Activated naive CD4-positive, alpha-beta T cell treated with anti-CD3 and anti-CD28 coated beads, Interleukin-2, amount 10 ng/mL, durations not matched to agents 7 days and 5 days (primary cell): ENCODE measurements around the gene NAPA.
"Not testable (repeated sequence)": the region's sequence is repeated elsewhere in the genome, so short reads cannot be mapped to it uniquely, and the experiment has no call there.

Experiments used
- CTCF ChIA-PET: fragments of 350-600 bp; sonication (Branson Sonifier 250); formaldehyde crosslinking; loops from one replicate; lab custom pipeline; 2021; ENCODE audit warnings: antibody characterized with exemption; lab: Charles Lee
- DNase-seq: peaks from one replicate; pipeline ENCODE4 v3.0.0-alpha.2; 2020
- H3K27ac Mint-ChIP-seq: one replicate; pipeline ENCODE4 v1.8.0; 2021; ENCODE audit warnings: mild to moderate bottlenecking, moderate library complexity, mixed read lengths
- H3K27me3 Mint-ChIP-seq: one replicate; pipeline ENCODE4 v1.8.0; 2021; ENCODE audit warnings: mild to moderate bottlenecking, mixed read lengths
- H3K36me3 Mint-ChIP-seq: one replicate; pipeline ENCODE4 v1.8.0; 2021; ENCODE audit warnings: mixed read lengths
- H3K4me1 Mint-ChIP-seq: one replicate; pipeline ENCODE4 v1.8.0; 2021; ENCODE audit warnings: mixed read lengths
- H3K4me3 Mint-ChIP-seq: one replicate; pipeline ENCODE4 v1.8.0; 2021; ENCODE audit warnings: mild to moderate bottlenecking, moderate library complexity, mixed read lengths
- H3K9me3 Mint-ChIP-seq: one replicate; pipeline ENCODE4 v1.8.0; 2021; ENCODE audit warnings: mixed read lengths

NAPA gene

GRCh38 chr19:47492137-47492533, 22.7 kb downstream of the NAPA start:
- Mint-ChIP-seq H3K4me1 (peaks cover 7% of the 10 kb centered on the region), H3K9me3 (no peaks in the 10 kb centered on the region), H3K27me3 (no peaks in the 10 kb centered on the region), H3K4me3 (no peak overlapping the region), H3K36me3 (peaks cover 13% of the 10 kb centered on the region), H3K27ac (no peak overlapping the region)
- CTCF ChIA-PET: no interaction called here
- DNase-seq: no peak

- Mint-ChIP-seq H3K27ac (no peak overlapping the region), H3K4me3 (no peak overlapping the region), H3K36me3 (peaks cover 12% of the 10 kb centered on the region), H3K9me3 (no peaks in the 10 kb centered on the region), H3K4me1 (peaks cover 13% of the 10 kb centered on the region), H3K27me3 (no peaks in the 10 kb centered on the region)
- CTCF ChIA-PET: no interaction called here
- DNase-seq: no peak
These were observed 23.3 kb downstream of the NAPA start for GRCh38 chr19:47491358-47492136.

DNA sequence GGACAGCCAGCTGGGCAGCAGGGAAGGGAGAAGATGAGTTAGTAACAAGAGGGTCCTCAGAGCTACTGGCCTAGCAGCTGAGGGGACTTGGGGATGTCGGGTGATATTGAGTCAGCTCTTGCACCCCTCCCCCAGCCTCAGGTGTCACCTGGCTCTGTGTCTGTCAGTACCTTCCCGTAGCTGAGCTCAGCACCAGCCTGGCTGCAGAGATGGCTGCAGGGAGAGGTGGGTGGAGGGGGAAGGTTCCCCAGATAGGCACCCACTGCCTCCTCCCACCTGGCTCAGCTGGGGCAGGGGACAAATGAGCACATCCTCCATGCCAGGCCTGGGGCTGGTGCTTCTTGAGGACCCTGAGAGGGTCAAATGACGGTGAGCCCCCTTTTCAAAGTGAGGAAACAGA, 24.0 kb downstream of the NAPA start:
- DNase-seq: no peak
- Mint-ChIP-seq H3K4me1 (peaks cover 18% of the 10 kb centered on the region), H3K9me3 (no peaks in the 10 kb centered on the region), H3K27ac (no peak overlapping the region), H3K27me3 (no peaks in the 10 kb centered on the region), H3K4me3 (no peak overlapping the region), H3K36me3 (peaks cover 9% of the 10 kb centered on the region)
- CTCF ChIA-PET: no interaction called here

- Mint-ChIP-seq H3K9me3 (no peaks in the 10 kb centered on the region), H3K27ac (peak overlapping the region; percentile 55), H3K27me3 (no peaks in the 10 kb centered on the region), H3K36me3 (peaks cover 14% of the 10 kb centered on the region), H3K4me1 (peaks cover 26% of the 10 kb centered on the region), H3K4me3 (no peak overlapping the region)
- no peak for DNase-seq
- CTCF ChIA-PET: no interaction called here
These were observed 24.8 kb downstream of the NAPA start for GRCh38 chr19:47490031-47490430.

DNA sequence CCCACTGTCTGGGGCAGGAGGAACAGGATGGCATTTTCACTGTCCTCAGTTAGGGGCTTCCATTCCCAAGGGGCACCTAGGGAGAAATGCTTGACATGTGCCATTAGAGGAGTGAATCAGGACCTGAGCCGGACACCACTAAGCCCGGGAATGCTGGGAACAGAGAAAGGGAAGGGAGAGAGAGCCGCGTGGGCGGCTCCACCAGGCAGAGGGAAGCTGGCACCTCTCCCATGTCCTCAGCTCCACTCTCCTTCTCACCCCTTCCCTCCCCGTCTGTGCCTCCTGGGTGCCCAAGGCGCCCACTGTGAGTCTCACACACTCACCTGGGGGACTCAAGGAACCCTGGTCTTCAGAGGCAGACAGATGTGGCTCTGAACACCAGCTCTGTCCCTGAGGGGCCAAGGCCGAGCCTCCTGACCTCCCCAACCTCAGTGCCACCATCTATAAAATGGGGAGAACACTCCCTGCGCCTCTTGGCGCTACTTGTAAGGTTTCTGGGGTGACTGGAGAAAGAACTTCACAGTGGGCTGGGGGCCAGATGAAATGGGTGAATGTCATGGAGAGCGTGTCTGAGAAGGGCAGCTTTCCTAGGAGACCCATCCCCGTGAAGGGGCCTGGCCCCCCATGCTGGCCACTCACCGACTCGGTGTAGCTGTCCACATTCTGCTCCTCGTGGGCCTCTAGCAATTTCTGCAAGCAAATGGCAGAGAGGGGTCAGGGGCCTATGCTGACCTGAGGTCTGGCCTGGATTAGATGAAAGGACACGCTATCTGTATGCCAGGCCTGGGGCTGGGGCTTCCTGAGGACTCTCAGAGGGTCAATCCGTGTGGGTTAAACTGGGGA, 25.6 kb downstream of the NAPA start:
- H3K4me1 Mint-ChIP-seq: peaks cover 30% of the 10 kb centered on the region
- no peak overlapping the region for H3K4me3 Mint-ChIP-seq
- H3K27me3 Mint-ChIP-seq: no peaks in the 10 kb centered on the region
- H3K9me3 Mint-ChIP-seq: no peaks in the 10 kb centered on the region
- peaks cover 14% of the 10 kb centered on the region for H3K36me3 Mint-ChIP-seq
- no peak overlapping the region for H3K27ac Mint-ChIP-seq
- CTCF ChIA-PET: no interaction called here
- no peak for DNase-seq

DNA sequence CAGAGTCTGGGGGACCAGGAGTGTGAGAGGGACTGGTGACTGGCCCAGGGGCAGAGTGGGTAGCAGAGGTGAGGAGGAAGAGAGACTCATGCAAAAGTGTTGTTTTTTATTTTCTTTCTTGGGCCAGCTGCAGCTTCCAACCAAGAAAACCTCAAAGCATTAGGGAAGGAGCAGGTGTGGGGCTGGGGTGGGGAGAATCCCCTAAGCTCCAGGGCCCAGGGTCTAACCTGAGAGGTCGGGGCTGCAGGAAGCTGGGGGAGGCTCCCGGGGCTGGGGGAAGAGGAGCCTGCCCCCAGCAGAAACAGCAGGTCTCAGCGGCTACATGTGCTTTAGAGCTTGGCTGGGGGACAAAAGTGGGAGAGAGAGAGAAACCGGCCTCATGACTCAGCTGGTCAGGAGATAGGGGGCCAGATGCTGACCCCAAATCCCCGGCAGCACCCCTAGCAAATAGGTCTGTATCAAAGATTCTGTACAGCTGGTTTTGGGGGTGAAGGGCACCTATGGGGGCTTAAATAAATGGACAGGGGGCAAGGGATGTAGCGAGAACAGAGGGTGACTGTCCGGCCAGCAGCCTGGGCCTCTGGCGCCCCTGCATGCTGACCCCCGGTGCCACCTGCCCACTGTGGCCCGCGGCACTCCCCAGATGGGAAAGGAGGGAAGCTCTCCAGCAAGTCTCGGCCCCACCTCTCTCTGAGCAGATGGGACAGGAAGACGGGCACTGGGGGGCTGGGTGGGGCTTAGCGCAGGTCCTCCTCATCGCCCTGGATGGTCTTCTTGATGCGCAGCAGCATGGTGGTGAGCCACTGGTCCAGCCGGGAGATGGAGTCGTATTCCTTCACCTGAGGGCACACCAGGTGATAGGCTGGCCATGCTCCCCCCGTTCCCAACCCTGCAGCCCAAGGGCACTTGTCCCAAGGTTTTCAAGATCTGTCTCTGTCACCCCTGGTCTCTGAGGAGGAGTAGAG, 27.0 kb downstream of the NAPA start:
- Mint-ChIP-seq H3K27me3 (peaks cover 10% of the 10 kb centered on the region), H3K27ac (peak overlapping the region; percentile 52), H3K4me1 (peaks cover 39% of the 10 kb centered on the region), H3K9me3 (no peaks in the 10 kb centered on the region), H3K4me3 (no peak overlapping the region), H3K36me3 (peaks cover 14% of the 10 kb centered on the region)
- no peak for DNase-seq
- CTCF ChIA-PET: interaction anchor here (0.5 to 1.1 kb wide), 4 partner anchors 9 to 637 kb away, joined by 3 read pairs; no protein-coding TSS in a partner anchor

GRCh38 chr19:47486900-47487299, 28.0 kb downstream of the NAPA start:
- CTCF ChIA-PET: interaction anchor here (1.1 kb wide), 1 partner anchor 9 kb away, joined by 3 read pairs; no protein-coding TSS in a partner anchor
- Mint-ChIP-seq H3K27ac (peak overlapping the region; percentile 52), H3K27me3 (peaks cover 10% of the 10 kb centered on the region), H3K4me1 (peaks cover 39% of the 10 kb centered on the region), H3K36me3 (peaks cover 14% of the 10 kb centered on the region), H3K9me3 (no peaks in the 10 kb centered on the region), H3K4me3 (no peak overlapping the region)
- DNase-seq: no peak

- CTCF ChIA-PET: interaction anchor here (3.1 kb wide), 1 partner anchor 50 kb away, joined by 28 read pairs; no protein-coding TSS in a partner anchor
- Mint-ChIP-seq H3K27me3 (peaks cover 10% of the 10 kb centered on the region), H3K27ac (peak overlapping the region; percentile 45), H3K4me1 (peaks cover 39% of the 10 kb centered on the region), H3K36me3 (peaks cover 14% of the 10 kb centered on the region)
- not testable (repeated sequence) for DNase-seq, H3K9me3 Mint-ChIP-seq, H3K4me3 Mint-ChIP-seq
These were observed 28.6 kb downstream of the NAPA start for GRCh38 chr19:47486220-47486619.

GRCh38 chr19:47485210-47485609, 29.7 kb downstream of the NAPA start:
- peaks cover 11% of the 10 kb centered on the region for H3K36me3 Mint-ChIP-seq
- no peak for DNase-seq
- peak overlapping the region; percentile 99 for H3K4me3 Mint-ChIP-seq
- H3K9me3 Mint-ChIP-seq: no peaks in the 10 kb centered on the region
- peaks cover 45% of the 10 kb centered on the region for H3K4me1 Mint-ChIP-seq
- CTCF ChIA-PET: interaction anchor here (0.8 to 3.1 kb wide), 3 partner anchors 49 to 214 kb away, joined by 3 to 28 read pairs (median 6); no protein-coding TSS in a partner anchor
- H3K27me3 Mint-ChIP-seq: peaks cover 15% of the 10 kb centered on the region
- H3K27ac Mint-ChIP-seq: peak overlapping the region; percentile 94

GRCh38 chr19:47483800-47484690, 30.8 kb downstream of the NAPA start, which contains the start of gene KPTN:
TSS of gene KPTN (minus strand) at chr19:47484219. CDS start at chr19:47484160, 59 bp downstream.
- Mint-ChIP-seq H3K27me3 (peaks cover 15% of the 10 kb centered on the region), H3K27ac (peak within 1 kb of the TSS; percentile 94), H3K4me1 (peaks cover 46% of the 10 kb centered on the region), H3K9me3 (no peaks in the 10 kb centered on the region), H3K4me3 (peak within 1 kb of the TSS; percentile 99), H3K36me3 (peaks cover 7% of the 10 kb centered on the region)
- CTCF ChIA-PET: interaction anchor here (0.7 to 3.1 kb wide), 12 partner anchors 8 to 215 kb away, joined by 3 to 28 read pairs (median 4); partner anchors contain the start of gene NAPA
- peak; percentile 93 for DNase-seq

GRCh38 chr19:47483200-47483599, 31.7 kb downstream of the NAPA start:
- CTCF ChIA-PET: interaction anchor here (0.7 to 3.1 kb wide), 10 partner anchors 8 to 216 kb away, joined by 3 to 28 read pairs (median 4); partner anchors contain the start of gene NAPA
- DNase-seq: no peak
- no peaks in the 10 kb centered on the region for H3K9me3 Mint-ChIP-seq
- peaks cover 15% of the 10 kb centered on the region for H3K27me3 Mint-ChIP-seq
- H3K4me1 Mint-ChIP-seq: peaks cover 46% of the 10 kb centered on the region
- peaks cover 7% of the 10 kb centered on the region for H3K36me3 Mint-ChIP-seq
- H3K4me3 Mint-ChIP-seq: no peak overlapping the region
- peak overlapping the region; percentile 28 for H3K27ac Mint-ChIP-seq

DNA sequence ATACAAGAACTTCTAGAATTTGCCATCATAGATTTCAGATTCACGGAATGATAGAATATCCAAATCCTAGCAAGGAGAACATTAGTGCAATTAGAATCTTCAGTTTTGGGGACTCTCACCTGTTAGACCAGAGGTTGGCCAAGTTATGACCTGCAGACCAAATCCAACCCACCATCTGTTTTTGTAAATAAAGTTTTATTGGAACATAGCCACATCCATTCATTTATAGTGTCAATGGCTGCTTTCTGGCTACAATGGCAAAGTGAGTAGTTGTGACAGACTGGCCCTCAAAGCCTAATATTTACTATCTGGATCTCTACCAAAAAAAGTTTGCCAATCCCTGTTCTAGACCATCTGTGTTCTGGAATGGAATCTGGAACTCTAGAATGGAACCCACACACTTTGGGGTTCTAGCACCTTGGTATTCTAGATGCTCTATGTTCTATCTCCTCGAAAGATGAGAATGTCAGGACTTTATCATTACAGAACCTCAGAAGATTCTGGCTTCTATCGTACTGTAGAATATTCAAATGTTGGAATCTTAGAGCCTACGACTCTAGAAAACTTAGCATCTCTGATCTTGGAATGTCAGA, 33.3 kb downstream of the NAPA start:
- peaks cover 15% of the 10 kb centered on the region for H3K27me3 Mint-ChIP-seq
- CTCF ChIA-PET: interaction anchor here (1.2 kb wide), 1 partner anchor 231 kb away, joined by 3 read pairs; no protein-coding TSS in a partner anchor
- H3K4me1 Mint-ChIP-seq: peaks cover 34% of the 10 kb centered on the region
- DNase-seq: no peak
- H3K36me3 Mint-ChIP-seq: peaks cover 5% of the 10 kb centered on the region
- no peak overlapping the region for H3K4me3 Mint-ChIP-seq
- no peak overlapping the region for H3K27ac Mint-ChIP-seq
- no peaks in the 10 kb centered on the region for H3K9me3 Mint-ChIP-seq
